ENCODE results near the gene TIA1. TPM values are rescaled to one million over a fixed set of nuclear protein-coding genes. Genes with fewer than 3 reads are reported as not detected.

The TIA1 gene
- total RNA-seq, 4 donors from 2014 or later, result 74.1 to 141 (median 106) TPM

DNA sequence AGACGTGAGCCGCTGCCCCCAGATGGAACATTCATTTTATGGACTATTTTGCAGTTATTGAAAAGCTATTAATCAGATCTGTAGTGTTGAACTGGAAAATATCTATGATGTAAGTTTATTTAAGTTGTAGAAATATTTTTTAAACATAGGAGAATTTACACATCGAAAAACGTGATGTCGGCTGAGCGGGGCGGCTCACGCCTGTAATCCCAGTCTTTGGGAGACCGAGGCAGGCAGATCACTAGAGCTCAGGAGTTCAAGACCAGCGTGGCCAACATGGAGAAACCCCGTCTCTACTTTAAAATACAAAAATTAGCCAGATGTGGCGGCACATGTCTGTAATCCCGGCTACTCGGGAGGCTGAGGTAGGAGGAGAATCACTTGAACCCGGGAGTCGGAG is 2.0 kb upstream of the TIA1 start:
- DNase-seq (ENCODE audit: low spot score in 2 of 2), result no peak
- Histone ChIP-seq H3K27ac (no peak overlapping the region), H3K4me3 (no peak overlapping the region), H3K27me3 (no peaks in the 10 kb centered on the region), H3K36me3 (no peaks in the 10 kb centered on the region), H3K4me1 (peaks cover 0 to 20% (median 8%) of the 10 kb centered on the region in 4 donors), H3K9me3 (no peaks in the 10 kb centered on the region)
- TF ChIP-seq POLR2A (IDR thresholded peaks at IDR 0.05) (no peak), CTCF (IDR thresholded peaks at IDR 0.05) (no peak), EP300 (IDR thresholded peaks at IDR 0.05) (no peak)
- WGBS, 2 donors, result 85 to 86% methylated on average over 16 of the region's 16 CpGs

- H3K4me3 ChIP-seq, result peak overlapping the region; percentile 73 to 92 (median 80)
- H3K27me3 ChIP-seq, result no peaks in the 10 kb centered on the region
- WGBS, 2 donors, result 0 to 1% methylated on average over 20 of the region's 20 CpGs
- TF ChIP-seq CTCF (IDR thresholded peaks at IDR 0.05) (no peak), EP300 (IDR thresholded peaks at IDR 0.05) (no peak), POLR2A (IDR thresholded peaks at IDR 0.05) (no peak)
- DNase-seq (ENCODE audit: low spot score in 2 of 2), result no peak
- peaks cover 0 to 47% (median 12%) of the 10 kb centered on the region in 4 donors for H3K4me1 ChIP-seq
- no peaks in the 10 kb centered on the region for H3K9me3 ChIP-seq
- no peaks in the 10 kb centered on the region for H3K36me3 ChIP-seq
- H3K27ac ChIP-seq, result peak overlapping the region; percentile 91 to 99 (median 96)
Measured at GRCh38 chr2:70247364-70248180, 856 bp downstream of the TIA1 start.

GRCh38 chr2:70243806-70244584 is 4.4 kb downstream of the TIA1 start:
- WGBS, 2 donors, result 78% methylated on average over 5 of the region's 5 CpGs
- TF ChIP-seq CTCF (IDR thresholded peaks at IDR 0.05) (no peak), POLR2A (IDR thresholded peaks at IDR 0.05) (no peak), EP300 (IDR thresholded peaks at IDR 0.05) (no peak)
- peaks cover 0 to 57% (median 12%) of the 10 kb centered on the region in 4 donors for H3K4me1 ChIP-seq

GRCh38 chr2:70242552-70242951 is 5.9 kb downstream of the TIA1 start:
- TF ChIP-seq EP300 (IDR thresholded peaks at IDR 0.05), result no peak
- no peaks in the 10 kb centered on the region for H3K27me3 ChIP-seq
- 89 to 94% methylated on average over 4 of the region's 4 CpGs for WGBS, 2 donors
- peaks cover 0 to 13% (median 0%) of the 10 kb centered on the region in 3 donors for H3K36me3 ChIP-seq
- DNase-seq (ENCODE audit: low spot score in 2 of 2), result no peak
- peaks cover 0 to 57% (median 12%) of the 10 kb centered on the region in 4 donors for H3K4me1 ChIP-seq
- H3K9me3 ChIP-seq, result no peaks in the 10 kb centered on the region
- H3K4me3 ChIP-seq, result no peak overlapping the region
- no peak overlapping the region for H3K27ac ChIP-seq

More at GRCh38 chr2:70243806-70244584, 4.4 kb downstream of the TIA1 start:
- Histone ChIP-seq H3K9me3 (no peaks in the 10 kb centered on the region), H3K27me3 (no peaks in the 10 kb centered on the region), H3K36me3 (peaks cover 0 to 9% (median 0%) of the 10 kb centered on the region in 3 donors), H3K27ac (no peak overlapping the region), H3K4me3 (no peak overlapping the region)
- no peak for DNase-seq (ENCODE audit: low spot score in 2 of 2)

- no peak for DNase-seq (ENCODE audit: low spot score in 2 of 2)
- no peak for TF ChIP-seq EP300 (IDR thresholded peaks at IDR 0.05)
- TF ChIP-seq POLR2A (IDR thresholded peaks at IDR 0.05), result no peak
- TF ChIP-seq CTCF (IDR thresholded peaks at IDR 0.05), result no peak
- 93 to 94% methylated on average over 8 of the region's 8 CpGs for WGBS, 2 donors
- H3K27ac ChIP-seq, result no peak overlapping the region
- H3K4me1 ChIP-seq, result peaks cover 0 to 53% (median 11%) of the 10 kb centered on the region in 4 donors
- H3K9me3 ChIP-seq, result no peaks in the 10 kb centered on the region
- H3K4me3 ChIP-seq, result no peak overlapping the region
- H3K27me3 ChIP-seq, result no peaks in the 10 kb centered on the region
- peaks cover 0 to 19% (median 0%) of the 10 kb centered on the region in 3 donors for H3K36me3 ChIP-seq
Measured at GRCh38 chr2:70241340-70241739, 7.1 kb downstream of the TIA1 start.
